Upper lobe of left lung (tissue), 6 donors: Measurements from ENCODE around the gene MUC2. TPM values are rescaled to one million over a fixed set of nuclear protein-coding genes. Genes with fewer than 3 reads are reported as not detected.

Experiments used
- ATAC-seq, 2 donors: fragments of 200-7000 bp; cut with Tn5 transposase; one replicate each; pipeline ENCODE4 v1.9.1; 2022; ENCODE audit warnings: mild to moderate bottlenecking in 2 of 2, moderate library complexity in 2 of 2; ENCODE audit not compliant: low FRiP score in 2 of 2
- DNase-seq, 2 donors: peaks; one replicate each; pipeline ENCODE4 v3.0.0-alpha.2; 2019 to 2020
- H3K27ac ChIP-seq, 4 donors: fragments of 200-600 bp; sonication (generic); one replicate each; pipeline ENCODE4 v1.5.1; 2016 to 2019
- H3K27me3 ChIP-seq, 4 donors: fragments of 200-600 bp; sonication (generic); one replicate each; pipeline ENCODE4 v1.5.1; 2017 to 2019
- H3K36me3 ChIP-seq, 4 donors: fragments of 200-600 bp; sonication (generic); one replicate each; pipeline ENCODE4 v1.5.1; 2016 to 2019
- H3K4me1 ChIP-seq, 4 donors: fragments of 200-600 bp; sonication (generic); one replicate each; pipeline ENCODE4 v1.5.1; 2018 to 2019
- H3K4me3 ChIP-seq, 4 donors: fragments of 200-600 bp; sonication (generic); one replicate each; pipeline ENCODE4 v1.5.1; 2017 to 2019; ENCODE audit warnings: mild to moderate bottlenecking in 2 of 4, moderate library complexity in 1 of 4
- H3K9me3 ChIP-seq, 4 donors: fragments of 200-600 bp; sonication (generic); one replicate each; pipeline ENCODE4 v1.5.1; 2018 to 2019
- CTCF ChIP-seq, 6 experiments: fragments of 450-650 bp in 4 of 6; fragments of 200-600 bp in 2 of 6; sonication (generic) in 2 of 6; IDR thresholded peaks; one replicate each; pipeline ENCODE4 v1.5.1; 2016 to 2019; ENCODE audit warnings: antibody characterized with exemption in 6 of 6
- EP300 ChIP-seq, 4 donors: sonication (generic); formaldehyde crosslinking; IDR thresholded peaks; one replicate each; pipeline ENCODE4 v1.5.1; 2017; ENCODE audit warnings: antibody characterized with exemption in 4 of 4, control low read depth in 2 of 4
- POLR2A ChIP-seq, 4 donors: fragments of 450-650 bp; IDR thresholded peaks; one replicate each; pipeline ENCODE4 v1.5.1; 2016 to 2017; ENCODE audit warnings: antibody characterized with exemption in 4 of 4, mild to moderate bottlenecking in 2 of 4
- POLR2AphosphoS5 ChIP-seq, 2 donors: sonication (generic); formaldehyde crosslinking; IDR thresholded peaks; one replicate each; pipeline ENCODE4 v1.5.1; 2017; ENCODE audit warnings: antibody characterized with exemption in 2 of 2
- WGBS, 2 donors: methylation state at CpG; one replicate each; pipeline ENCODE4 v1.1.5; 2017 to 2018; 5-methylcytosine and 5-hydroxymethylcytosine counted together
- total RNA-seq, 6 donors: library from RNA; depleted of rRNA in 4 of 6; stranded (reverse); fragments of >200 nt in 4 of 6; gene quantifications; one replicate each; pipeline versions ENCODE4 v1.1.0 to v1.2.1, GENCODE V29; 2016 to 2021
- donor health status: DM: no; HTN: no; CAD: no; lungs with moderate emphysema.
- donor health status: DM: no; HTN: yes; CAD: no; lungs with severe emphysema.

The MUC2 gene
- total RNA-seq, 6 donors from 2014 or later: 0.11 to 0.84 TPM; not detected in 4

- no peak overlapping the region for H3K27ac ChIP-seq
- TF ChIP-seq EP300 (IDR thresholded peaks at IDR 0.05): no peak
- TF ChIP-seq POLR2A (IDR thresholded peaks at IDR 0.05): no peak
- TF ChIP-seq POLR2AphosphoS5 (IDR thresholded peaks at IDR 0.05): no peak
- no peak for TF ChIP-seq CTCF (IDR thresholded peaks at IDR 0.05)
- ATAC-seq: peak; percentile 12 to 13
- no peak overlapping the region for H3K4me3 ChIP-seq
- 82 to 87% methylated on average over 14 to 18 of the region's 19 CpGs for WGBS, 2 donors
- H3K9me3 ChIP-seq: no peaks in the 10 kb centered on the region
- H3K36me3 ChIP-seq: no peaks in the 10 kb centered on the region
- H3K4me1 ChIP-seq: no peaks in the 10 kb centered on the region
- DNase-seq: peak; percentile 17 to 63
- no peaks in the 10 kb centered on the region for H3K27me3 ChIP-seq
These were observed 46.7 kb downstream of the MUC2 start for GRCh38 chr11:1121331-1121812.

- Histone ChIP-seq H3K27me3 (no peaks in the 10 kb centered on the region), H3K36me3 (no peaks in the 10 kb centered on the region), H3K27ac (no peak overlapping the region), H3K4me3 (no peak overlapping the region), H3K4me1 (no peaks in the 10 kb centered on the region), H3K9me3 (no peaks in the 10 kb centered on the region)
- ATAC-seq (peak in 1 of 2 donors; percentile 3), DNase-seq (peak; percentile 14 to 68)
- WGBS, 2 donors: 48 to 62% methylated on average over 9 to 15 of the region's 28 CpGs
- no peak for TF ChIP-seq EP300 (IDR thresholded peaks at IDR 0.05)
These were observed 47.4 kb downstream of the MUC2 start for GRCh38 chr11:1121813-1122663.

- Histone ChIP-seq H3K4me1 (no peaks in the 10 kb centered on the region), H3K27ac (no peak overlapping the region), H3K4me3 (no peak overlapping the region), H3K9me3 (no peaks in the 10 kb centered on the region), H3K27me3 (no peaks in the 10 kb centered on the region), H3K36me3 (no peaks in the 10 kb centered on the region)
- DNase-seq (no peak), ATAC-seq (no peak)
- WGBS, 2 donors: 69 to 73% methylated on average over 6 to 7 of the region's 7 CpGs
- TF ChIP-seq POLR2AphosphoS5 (IDR thresholded peaks at IDR 0.05) (no peak), EP300 (IDR thresholded peaks at IDR 0.05) (no peak), CTCF (IDR thresholded peaks at IDR 0.05) (no peak), POLR2A (IDR thresholded peaks at IDR 0.05) (no peak)
These were observed 48.0 kb downstream of the MUC2 start for GRCh38 chr11:1122664-1123002.

GRCh38 chr11:1123970-1124369, 49.3 kb downstream of the MUC2 start:
- no peak overlapping the region for H3K27ac ChIP-seq
- no peaks in the 10 kb centered on the region for H3K4me1 ChIP-seq
- TF ChIP-seq CTCF (IDR thresholded peaks at IDR 0.05) (no peak), POLR2A (IDR thresholded peaks at IDR 0.05) (no peak), EP300 (IDR thresholded peaks at IDR 0.05) (no peak), POLR2AphosphoS5 (IDR thresholded peaks at IDR 0.05) (no peak)
- WGBS, 2 donors: 92 to 100% methylated on average over 1 of the region's 1 CpG
- DNase-seq (no peak), ATAC-seq (no peak)
- no peak overlapping the region for H3K4me3 ChIP-seq
- H3K36me3 ChIP-seq: no peaks in the 10 kb centered on the region
- no peaks in the 10 kb centered on the region for H3K9me3 ChIP-seq
- no peaks in the 10 kb centered on the region for H3K27me3 ChIP-seq

Other genes starting within 250 kb of the MUC2 start
- gene CRACR2B, start 247.0 kb upstream of the MUC2 start, total RNA-seq: 100 to 1,000 TPM in 1 of 6 donors, 10 to 100 TPM in 5; 29.0 to 157 (median 41.4) TPM
- 100 to 1,000 TPM; 179 to 545 (median 421) TPM for gene CD151, start 241.9 kb upstream of the MUC2 start, total RNA-seq
- 100 to 1,000 TPM in 3 of 6 donors, 10 to 100 TPM in 3; 34.1 to 168 (median 102) TPM for gene POLR2L, start 232.3 kb upstream of the MUC2 start, total RNA-seq
- gene TSPAN4, start 232.0 kb upstream of the MUC2 start, total RNA-seq: 100 to 1,000 TPM in 5 of 6 donors, 10 to 100 TPM in 1; 91.3 to 181 (median 169) TPM
- 100 to 1,000 TPM in 1 of 6 donors, 10 to 100 TPM in 5; 34.6 to 144 (median 59.1) TPM for gene CHID1, start 164.1 kb upstream of the MUC2 start, total RNA-seq
- 100 to 1,000 TPM in 3 of 6 donors, 10 to 100 TPM in 3; 55.7 to 273 (median 103) TPM for gene AP2A2, start 149.0 kb upstream of the MUC2 start, total RNA-seq
- gene MUC6, start 38.2 kb upstream of the MUC2 start, total RNA-seq: 1 to 10 TPM in 1 of 6 donors, under 1 TPM in 2, not detected in 3; 0.06 to 4.2 (median 0.51) TPM
- 1 to 10 TPM in 2 of 6 donors, under 1 TPM in 3, not detected in 1; under 0.01 to 7.3 (median 0.78) TPM for gene MUC5AC, start 83.1 kb downstream of the MUC2 start, total RNA-seq
- 10 to 100 TPM in 4 of 6 donors, 1 to 10 TPM in 2; 3.2 to 54.5 (median 16.2) TPM for gene MUC5B, start 148.2 kb downstream of the MUC2 start, total RNA-seq
- gene TOLLIP, start 234.8 kb downstream of the MUC2 start, total RNA-seq: 10 to 100 TPM; 39.5 to 97.4 (median 53.4) TPM